Bronchial epithelial cell (primary cell): ENCODE measurements around the gene COL5A1. TPM values are rescaled to one million over a fixed set of nuclear protein-coding genes. Genes with fewer than 3 reads are reported as not detected.

Experiments
- DNase-seq: peaks from one replicate; pipeline ENCODE4 v3.0.0-alpha.2; 2010; ENCODE audit warnings: low read depth
- FAIRE-seq: peaks from 2 replicates; lab custom pipeline; 2011; peaks lifted over from hg19 to GRCh38; lab: Jason Lieb, UNC
- H3K27me3 ChIP-seq: 2 replicates; pipeline ENCODE4 v1.5.1; 2011; ENCODE audit warnings: low read length; ENCODE audit not compliant: control insufficient read depth, insufficient read depth
- H3K36me3 ChIP-seq: 2 replicates; pipeline ENCODE4 v1.5.1; 2011; ENCODE audit warnings: low read length; ENCODE audit not compliant: control insufficient read depth, insufficient read depth
- H3K4me3 ChIP-seq: 2 replicates; pipeline ENCODE4 v1.5.1; 2011; ENCODE audit warnings: mild to moderate bottlenecking, low read depth, low read length, control low read depth
- total RNA-seq: library from RNA; depleted of rRNA; stranded (reverse); fragments of >200 nt; gene quantifications from 2 replicates; pipeline ENCODE4 v1.2.1, GENCODE V29; 2014
- TF ChIP-seq, protein P1 (sequence below): IDR thresholded peaks from 2 replicates; pipeline ENCODE4 v1.5.1; 2011; ENCODE audit warnings: mild to moderate bottlenecking, moderate library complexity, low read length, control low read depth, inconsistent platforms; ENCODE audit not compliant: insufficient read depth, severe bottlenecking

The COL5A1 gene
- total RNA-seq, 1 donor from 2014 or later: 6.3 TPM

DNA sequence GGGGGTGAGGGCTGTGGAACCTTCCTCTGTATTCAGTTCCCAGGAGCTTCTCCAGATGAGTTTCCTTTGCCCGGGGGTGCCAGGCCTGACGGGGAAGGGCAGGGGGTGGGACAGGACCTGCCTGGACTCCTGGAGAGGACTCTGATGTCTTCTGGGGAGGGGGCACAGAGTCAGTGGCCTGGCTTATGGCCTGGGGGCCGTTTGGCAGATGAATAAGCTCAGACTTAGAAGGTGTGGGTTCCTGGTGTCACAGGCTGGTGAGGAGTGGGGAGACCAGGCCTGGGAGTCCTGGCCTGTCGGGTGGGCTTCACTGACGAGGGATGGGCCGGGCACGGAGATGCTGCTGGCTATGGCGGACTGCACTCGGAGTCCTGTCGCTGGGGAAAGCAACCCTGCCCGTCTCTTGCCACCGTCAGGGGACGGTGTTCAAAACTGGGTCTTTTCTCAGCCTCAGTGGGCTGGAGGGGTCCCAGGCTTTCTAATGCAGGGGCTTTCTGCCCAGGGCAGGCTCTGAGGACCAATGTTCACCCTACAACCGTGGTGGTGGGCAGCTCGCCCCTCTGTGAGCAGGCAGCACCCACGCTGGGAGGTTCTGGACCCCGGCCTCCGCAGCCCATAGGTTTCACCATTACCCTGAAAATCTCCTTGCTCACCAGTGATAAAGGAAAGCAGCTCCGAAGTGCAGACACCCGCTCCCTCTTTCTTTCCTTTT, 16.2 kb downstream of the COL5A1 start:
- FAIRE-seq (no peak), DNase-seq (no peak)
- Histone ChIP-seq H3K36me3 (no peaks in the 10 kb centered on the region), H3K27me3 (no peaks in the 10 kb centered on the region), H3K4me3 (no peak overlapping the region)
- TF ChIP-seq, protein P1, sequence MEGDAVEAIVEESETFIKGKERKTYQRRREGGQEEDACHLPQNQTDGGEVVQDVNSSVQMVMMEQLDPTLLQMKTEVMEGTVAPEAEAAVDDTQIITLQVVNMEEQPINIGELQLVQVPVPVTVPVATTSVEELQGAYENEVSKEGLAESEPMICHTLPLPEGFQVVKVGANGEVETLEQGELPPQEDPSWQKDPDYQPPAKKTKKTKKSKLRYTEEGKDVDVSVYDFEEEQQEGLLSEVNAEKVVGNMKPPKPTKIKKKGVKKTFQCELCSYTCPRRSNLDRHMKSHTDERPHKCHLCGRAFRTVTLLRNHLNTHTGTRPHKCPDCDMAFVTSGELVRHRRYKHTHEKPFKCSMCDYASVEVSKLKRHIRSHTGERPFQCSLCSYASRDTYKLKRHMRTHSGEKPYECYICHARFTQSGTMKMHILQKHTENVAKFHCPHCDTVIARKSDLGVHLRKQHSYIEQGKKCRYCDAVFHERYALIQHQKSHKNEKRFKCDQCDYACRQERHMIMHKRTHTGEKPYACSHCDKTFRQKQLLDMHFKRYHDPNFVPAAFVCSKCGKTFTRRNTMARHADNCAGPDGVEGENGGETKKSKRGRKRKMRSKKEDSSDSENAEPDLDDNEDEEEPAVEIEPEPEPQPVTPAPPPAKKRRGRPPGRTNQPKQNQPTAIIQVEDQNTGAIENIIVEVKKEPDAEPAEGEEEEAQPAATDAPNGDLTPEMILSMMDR: no peak

DNA sequence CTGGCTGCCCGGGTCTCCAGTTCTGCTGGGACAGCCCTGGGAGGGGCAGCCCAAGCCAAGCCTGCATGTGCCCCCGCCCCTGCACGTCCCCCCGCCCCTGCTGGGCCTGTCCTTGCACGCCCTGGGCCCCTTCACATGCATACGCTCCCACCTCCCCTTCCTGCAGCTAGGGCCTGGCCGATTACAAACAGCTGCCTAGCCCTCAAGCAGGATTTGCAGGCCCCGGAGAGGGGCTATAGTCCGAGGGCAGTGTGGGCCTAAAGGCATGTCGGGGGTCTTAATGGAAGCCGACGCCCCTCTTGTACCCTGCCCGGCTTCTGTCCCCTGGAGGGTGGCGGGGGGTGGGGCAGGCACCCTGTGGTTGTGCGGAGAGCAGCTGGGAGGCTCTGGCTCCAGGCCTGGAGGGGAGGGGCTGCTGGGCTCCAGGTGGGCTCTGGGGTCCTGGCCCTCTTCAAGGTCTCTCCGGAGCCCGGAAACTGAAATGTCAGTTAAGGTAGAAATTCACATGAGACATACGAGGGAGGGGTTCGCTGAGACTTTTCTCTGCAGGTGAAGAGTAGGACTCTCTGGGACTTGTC, 16.9 kb downstream of the COL5A1 start:
- DNase-seq (no peak), FAIRE-seq (no peak)
- H3K27me3 ChIP-seq: no peaks in the 10 kb centered on the region
- TF ChIP-seq, protein P1: no peak
- H3K4me3 ChIP-seq: no peak overlapping the region
- H3K36me3 ChIP-seq: no peaks in the 10 kb centered on the region

DNA sequence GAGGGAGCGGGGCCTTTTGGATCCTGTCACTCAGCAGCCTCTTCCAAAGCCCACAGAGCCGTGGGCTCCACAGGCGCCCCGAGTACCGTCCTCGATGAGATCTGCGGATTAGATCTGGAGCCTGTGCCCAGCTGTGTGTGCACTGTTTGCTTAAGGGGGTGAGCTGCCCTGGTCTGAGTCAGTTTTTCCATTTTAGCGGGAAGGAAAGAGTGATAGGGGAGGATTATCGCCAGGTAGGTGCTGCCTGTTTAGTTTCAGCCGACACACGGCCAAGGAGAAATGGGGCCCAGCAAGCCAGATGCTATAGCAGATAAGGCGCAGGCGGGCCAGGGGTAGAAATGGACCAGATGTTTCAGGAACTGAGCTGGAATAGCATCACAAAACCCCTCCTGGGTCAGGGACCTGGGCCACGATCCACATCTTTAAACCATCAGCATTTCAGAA, 18.1 kb downstream of the COL5A1 start:
- no peak for FAIRE-seq
- no peak for DNase-seq
- TF ChIP-seq, protein P1: no peak

DNA sequence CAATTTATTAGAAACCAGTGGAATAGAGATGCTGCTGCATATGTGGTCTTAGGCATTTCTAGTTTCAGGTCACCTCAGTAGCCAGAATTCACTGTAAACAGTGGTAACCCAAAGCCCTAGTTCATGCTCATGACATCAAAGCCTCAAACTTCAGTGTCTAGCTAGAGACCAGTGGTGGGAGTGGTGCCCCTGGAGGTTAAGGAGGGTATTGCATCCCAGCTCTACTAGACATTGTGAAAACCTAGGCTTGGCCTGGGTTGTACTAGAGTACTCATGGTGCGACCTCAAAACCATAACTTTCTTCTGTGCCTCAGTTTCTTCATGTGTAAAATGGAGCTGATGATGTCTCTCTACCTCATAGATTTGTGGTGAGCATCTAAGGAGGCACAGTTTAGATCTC, 18.8 kb downstream of the COL5A1 start:
- Histone ChIP-seq H3K4me3 (no peak overlapping the region), H3K36me3 (no peaks in the 10 kb centered on the region), H3K27me3 (no peaks in the 10 kb centered on the region)
- FAIRE-seq: no peak
- no peak for DNase-seq
- TF ChIP-seq, protein P1: peak; percentile 32

More for the DNA sequence above, 18.1 kb downstream of the COL5A1 start:
- H3K36me3 ChIP-seq: no peaks in the 10 kb centered on the region
- no peaks in the 10 kb centered on the region for H3K27me3 ChIP-seq
- no peak overlapping the region for H3K4me3 ChIP-seq

DNA sequence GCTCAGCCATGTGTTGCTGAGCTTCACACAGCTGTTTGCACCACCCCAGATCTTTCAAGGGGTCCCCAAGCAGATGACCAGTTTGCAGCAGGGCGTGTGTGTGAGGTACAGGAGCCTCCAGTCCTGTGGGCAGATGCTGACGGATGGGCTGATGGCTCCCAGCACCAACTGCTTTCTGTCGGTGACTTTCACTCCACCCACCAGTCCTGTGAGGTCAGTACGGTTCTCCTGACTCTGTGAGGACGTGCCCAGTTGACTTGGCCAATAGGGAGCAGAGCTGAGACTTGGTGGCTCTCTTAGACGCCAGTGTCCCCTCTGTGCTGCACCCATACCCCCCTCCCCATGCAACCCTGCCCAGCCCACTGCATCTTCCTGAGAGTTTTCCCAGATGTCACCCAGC, 19.7 kb downstream of the COL5A1 start:
- H3K4me3 ChIP-seq: no peak overlapping the region
- no peaks in the 10 kb centered on the region for H3K36me3 ChIP-seq
- no peaks in the 10 kb centered on the region for H3K27me3 ChIP-seq
- FAIRE-seq (no peak), DNase-seq (no peak)
- TF ChIP-seq, protein P1: no peak
